ENCODE data around the gene PLCB4. TPM values are rescaled to one million over a fixed set of nuclear protein-coding genes. Genes with fewer than 3 reads are reported as not detected.

Gene PLCB4
- total RNA-seq, 1 experiment from 2014 or later, result 12.6 TPM

DNA sequence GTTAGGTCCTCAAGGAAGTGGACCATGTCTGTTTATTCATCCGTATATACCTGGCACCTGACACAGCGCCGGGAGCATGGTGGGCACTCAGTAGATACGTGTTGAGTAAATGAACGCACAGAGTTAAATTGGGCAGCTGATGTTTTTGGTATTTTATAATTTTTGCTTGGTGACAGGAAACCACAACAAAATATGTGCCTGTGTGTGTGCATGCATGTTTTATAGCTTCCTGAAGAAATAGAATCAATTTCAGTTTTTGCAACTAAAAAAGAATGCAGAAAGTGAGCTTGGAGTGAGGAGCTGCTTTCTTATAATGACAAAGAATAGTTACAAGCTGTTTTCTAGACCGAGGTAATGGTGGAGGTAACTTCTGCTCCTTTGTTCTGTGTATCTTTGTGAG lies 91.4 kb downstream of the PLCB4 start:
- Mint-ChIP-seq H3K27me3 (ENCODE audit: low read depth) (no peaks in the 10 kb centered on the region), H3K36me3 (no peaks in the 10 kb centered on the region), H3K9me3 (peaks cover 3% of the 10 kb centered on the region; the same call in 1 of the 2 replicates), H3K4me1 (peaks cover 26% of the 10 kb centered on the region), H3K4me3 (no peak overlapping the region), H3K27ac (0 out of 2 replicates have a peak overlapping the region, but pooled peaks have one; percentile 34)
- TF ChIP-seq ZNF317 (CRISPR knock-in tag; IDR thresholded peaks at IDR 0.05; ENCODE audit: borderline replicate concordance, low read depth) (no peak), FOXK1 (CRISPR knock-in tag; IDR thresholded peaks at IDR 0.05) (no peak), ZNF671 (CRISPR knock-in tag; IDR thresholded peaks at IDR 0.05) (no peak), OVOL2 (CRISPR knock-in tag; IDR thresholded peaks at IDR 0.05; ENCODE audit: borderline replicate concordance) (no peak)
- TF ChIP-seq, protein P1, sequence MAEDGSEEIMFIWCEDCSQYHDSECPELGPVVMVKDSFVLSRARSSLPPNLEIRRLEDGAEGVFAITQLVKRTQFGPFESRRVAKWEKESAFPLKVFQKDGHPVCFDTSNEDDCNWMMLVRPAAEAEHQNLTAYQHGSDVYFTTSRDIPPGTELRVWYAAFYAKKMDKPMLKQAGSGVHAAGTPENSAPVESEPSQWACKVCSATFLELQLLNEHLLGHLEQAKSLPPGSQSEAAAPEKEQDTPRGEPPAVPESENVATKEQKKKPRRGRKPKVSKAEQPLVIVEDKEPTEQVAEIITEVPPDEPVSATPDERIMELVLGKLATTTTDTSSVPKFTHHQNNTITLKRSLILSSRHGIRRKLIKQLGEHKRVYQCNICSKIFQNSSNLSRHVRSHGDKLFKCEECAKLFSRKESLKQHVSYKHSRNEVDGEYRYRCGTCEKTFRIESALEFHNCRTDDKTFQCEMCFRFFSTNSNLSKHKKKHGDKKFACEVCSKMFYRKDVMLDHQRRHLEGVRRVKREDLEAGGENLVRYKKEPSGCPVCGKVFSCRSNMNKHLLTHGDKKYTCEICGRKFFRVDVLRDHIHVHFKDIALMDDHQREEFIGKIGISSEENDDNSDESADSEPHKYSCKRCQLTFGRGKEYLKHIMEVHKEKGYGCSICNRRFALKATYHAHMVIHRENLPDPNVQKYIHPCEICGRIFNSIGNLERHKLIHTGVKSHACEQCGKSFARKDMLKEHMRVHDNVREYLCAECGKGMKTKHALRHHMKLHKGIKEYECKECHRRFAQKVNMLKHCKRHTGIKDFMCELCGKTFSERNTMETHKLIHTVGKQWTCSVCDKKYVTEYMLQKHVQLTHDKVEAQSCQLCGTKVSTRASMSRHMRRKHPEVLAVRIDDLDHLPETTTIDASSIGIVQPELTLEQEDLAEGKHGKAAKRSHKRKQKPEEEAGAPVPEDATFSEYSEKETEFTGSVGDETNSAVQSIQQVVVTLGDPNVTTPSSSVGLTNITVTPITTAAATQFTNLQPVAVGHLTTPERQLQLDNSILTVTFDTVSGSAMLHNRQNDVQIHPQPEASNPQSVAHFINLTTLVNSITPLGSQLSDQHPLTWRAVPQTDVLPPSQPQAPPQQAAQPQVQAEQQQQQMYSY (CRISPR knock-in tag; IDR thresholded peaks at IDR 0.05), result no peak
- TF ChIP-seq, protein P2, sequence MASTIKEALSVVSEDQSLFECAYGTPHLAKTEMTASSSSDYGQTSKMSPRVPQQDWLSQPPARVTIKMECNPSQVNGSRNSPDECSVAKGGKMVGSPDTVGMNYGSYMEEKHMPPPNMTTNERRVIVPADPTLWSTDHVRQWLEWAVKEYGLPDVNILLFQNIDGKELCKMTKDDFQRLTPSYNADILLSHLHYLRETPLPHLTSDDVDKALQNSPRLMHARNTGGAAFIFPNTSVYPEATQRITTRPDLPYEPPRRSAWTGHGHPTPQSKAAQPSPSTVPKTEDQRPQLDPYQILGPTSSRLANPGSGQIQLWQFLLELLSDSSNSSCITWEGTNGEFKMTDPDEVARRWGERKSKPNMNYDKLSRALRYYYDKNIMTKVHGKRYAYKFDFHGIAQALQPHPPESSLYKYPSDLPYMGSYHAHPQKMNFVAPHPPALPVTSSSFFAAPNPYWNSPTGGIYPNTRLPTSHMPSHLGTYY (CRISPR knock-in tag; IDR thresholded peaks at IDR 0.05), result no peak
- TF ChIP-seq, protein P3, sequence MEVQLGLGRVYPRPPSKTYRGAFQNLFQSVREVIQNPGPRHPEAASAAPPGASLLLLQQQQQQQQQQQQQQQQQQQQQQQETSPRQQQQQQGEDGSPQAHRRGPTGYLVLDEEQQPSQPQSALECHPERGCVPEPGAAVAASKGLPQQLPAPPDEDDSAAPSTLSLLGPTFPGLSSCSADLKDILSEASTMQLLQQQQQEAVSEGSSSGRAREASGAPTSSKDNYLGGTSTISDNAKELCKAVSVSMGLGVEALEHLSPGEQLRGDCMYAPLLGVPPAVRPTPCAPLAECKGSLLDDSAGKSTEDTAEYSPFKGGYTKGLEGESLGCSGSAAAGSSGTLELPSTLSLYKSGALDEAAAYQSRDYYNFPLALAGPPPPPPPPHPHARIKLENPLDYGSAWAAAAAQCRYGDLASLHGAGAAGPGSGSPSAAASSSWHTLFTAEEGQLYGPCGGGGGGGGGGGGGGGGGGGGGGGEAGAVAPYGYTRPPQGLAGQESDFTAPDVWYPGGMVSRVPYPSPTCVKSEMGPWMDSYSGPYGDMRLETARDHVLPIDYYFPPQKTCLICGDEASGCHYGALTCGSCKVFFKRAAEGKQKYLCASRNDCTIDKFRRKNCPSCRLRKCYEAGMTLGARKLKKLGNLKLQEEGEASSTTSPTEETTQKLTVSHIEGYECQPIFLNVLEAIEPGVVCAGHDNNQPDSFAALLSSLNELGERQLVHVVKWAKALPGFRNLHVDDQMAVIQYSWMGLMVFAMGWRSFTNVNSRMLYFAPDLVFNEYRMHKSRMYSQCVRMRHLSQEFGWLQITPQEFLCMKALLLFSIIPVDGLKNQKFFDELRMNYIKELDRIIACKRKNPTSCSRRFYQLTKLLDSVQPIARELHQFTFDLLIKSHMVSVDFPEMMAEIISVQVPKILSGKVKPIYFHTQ (CRISPR knock-in tag; IDR thresholded peaks at IDR 0.05), result no peak
- TF ChIP-seq, protein P4, sequence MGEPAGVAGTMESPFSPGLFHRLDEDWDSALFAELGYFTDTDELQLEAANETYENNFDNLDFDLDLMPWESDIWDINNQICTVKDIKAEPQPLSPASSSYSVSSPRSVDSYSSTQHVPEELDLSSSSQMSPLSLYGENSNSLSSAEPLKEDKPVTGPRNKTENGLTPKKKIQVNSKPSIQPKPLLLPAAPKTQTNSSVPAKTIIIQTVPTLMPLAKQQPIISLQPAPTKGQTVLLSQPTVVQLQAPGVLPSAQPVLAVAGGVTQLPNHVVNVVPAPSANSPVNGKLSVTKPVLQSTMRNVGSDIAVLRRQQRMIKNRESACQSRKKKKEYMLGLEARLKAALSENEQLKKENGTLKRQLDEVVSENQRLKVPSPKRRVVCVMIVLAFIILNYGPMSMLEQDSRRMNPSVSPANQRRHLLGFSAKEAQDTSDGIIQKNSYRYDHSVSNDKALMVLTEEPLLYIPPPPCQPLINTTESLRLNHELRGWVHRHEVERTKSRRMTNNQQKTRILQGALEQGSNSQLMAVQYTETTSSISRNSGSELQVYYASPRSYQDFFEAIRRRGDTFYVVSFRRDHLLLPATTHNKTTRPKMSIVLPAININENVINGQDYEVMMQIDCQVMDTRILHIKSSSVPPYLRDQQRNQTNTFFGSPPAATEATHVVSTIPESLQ (CRISPR knock-in tag; IDR thresholded peaks at IDR 0.05), result no peak
- ATAC-seq (peak; percentile 34; the same call in 1 of the 2 replicates), DNase-seq (ENCODE audit: low spot score) (no peak)
- POLR2A ChIA-PET, result no interaction called here
- CTCF ChIA-PET, result interaction anchor here (1.6 kb wide), 1 partner anchor 248 kb away, joined by 3 read pairs; no protein-coding TSS in a partner anchor

DNA sequence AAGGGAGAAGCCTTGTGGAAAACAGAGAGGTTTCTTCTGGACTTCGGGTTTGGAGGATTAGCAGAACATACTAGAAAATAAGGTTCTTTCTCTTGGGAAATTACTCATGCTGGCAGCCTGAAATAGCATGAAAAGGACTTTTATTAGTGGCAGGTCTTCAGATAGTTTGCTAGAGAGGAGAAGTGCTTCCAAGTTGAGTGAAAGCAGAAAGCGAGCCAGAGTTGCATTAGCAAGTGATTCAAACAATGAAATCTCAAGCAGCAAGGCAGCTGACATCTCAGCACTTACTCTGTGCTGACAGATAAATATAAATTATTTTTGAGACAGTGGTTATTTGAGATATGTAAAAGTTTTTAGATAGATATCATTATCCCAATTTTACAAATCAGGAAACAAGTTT lies 91.9 kb downstream of the PLCB4 start:
- H3K36me3 Mint-ChIP-seq, result no peaks in the 10 kb centered on the region
- peak; percentile 36; the same call in 1 of the 2 replicates for ATAC-seq
- ChIA-PET POLR2A (no interaction called here), CTCF (interaction anchor here (1.6 kb wide), 1 partner anchor 247 kb away, joined by 3 read pairs; no protein-coding TSS in a partner anchor)
- no peaks in the 10 kb centered on the region for H3K27me3 Mint-ChIP-seq (ENCODE audit: low read depth)
- no peak for DNase-seq (ENCODE audit: low spot score)
- no peaks in the 10 kb centered on the region; the same call in 1 of the 2 replicates for H3K9me3 Mint-ChIP-seq
- H3K4me3 Mint-ChIP-seq, result no peak overlapping the region
- 0 out of 2 replicates have a peak overlapping the region, but pooled peaks have one; percentile 16 for H3K27ac Mint-ChIP-seq
- peaks cover 26% of the 10 kb centered on the region for H3K4me1 Mint-ChIP-seq
- TF ChIP-seq HMGA2 (CRISPR knock-in tag; IDR thresholded peaks at IDR 0.05), result no peak
- TF ChIP-seq, protein P5, sequence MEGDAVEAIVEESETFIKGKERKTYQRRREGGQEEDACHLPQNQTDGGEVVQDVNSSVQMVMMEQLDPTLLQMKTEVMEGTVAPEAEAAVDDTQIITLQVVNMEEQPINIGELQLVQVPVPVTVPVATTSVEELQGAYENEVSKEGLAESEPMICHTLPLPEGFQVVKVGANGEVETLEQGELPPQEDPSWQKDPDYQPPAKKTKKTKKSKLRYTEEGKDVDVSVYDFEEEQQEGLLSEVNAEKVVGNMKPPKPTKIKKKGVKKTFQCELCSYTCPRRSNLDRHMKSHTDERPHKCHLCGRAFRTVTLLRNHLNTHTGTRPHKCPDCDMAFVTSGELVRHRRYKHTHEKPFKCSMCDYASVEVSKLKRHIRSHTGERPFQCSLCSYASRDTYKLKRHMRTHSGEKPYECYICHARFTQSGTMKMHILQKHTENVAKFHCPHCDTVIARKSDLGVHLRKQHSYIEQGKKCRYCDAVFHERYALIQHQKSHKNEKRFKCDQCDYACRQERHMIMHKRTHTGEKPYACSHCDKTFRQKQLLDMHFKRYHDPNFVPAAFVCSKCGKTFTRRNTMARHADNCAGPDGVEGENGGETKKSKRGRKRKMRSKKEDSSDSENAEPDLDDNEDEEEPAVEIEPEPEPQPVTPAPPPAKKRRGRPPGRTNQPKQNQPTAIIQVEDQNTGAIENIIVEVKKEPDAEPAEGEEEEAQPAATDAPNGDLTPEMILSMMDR (IDR thresholded peaks at IDR 0.05), result no peak
- TF ChIP-seq TP53 (CRISPR knock-in tag; IDR thresholded peaks at IDR 0.05), result no peak
- TF ChIP-seq TCF7 (CRISPR knock-in tag; IDR thresholded peaks at IDR 0.05; ENCODE audit: low read depth), result no peak
- TF ChIP-seq, protein P2 (CRISPR knock-in tag; IDR thresholded peaks at IDR 0.05), result no peak
- TF ChIP-seq FOXK1 (CRISPR knock-in tag; IDR thresholded peaks at IDR 0.05), result no peak
- TF ChIP-seq, protein P6, sequence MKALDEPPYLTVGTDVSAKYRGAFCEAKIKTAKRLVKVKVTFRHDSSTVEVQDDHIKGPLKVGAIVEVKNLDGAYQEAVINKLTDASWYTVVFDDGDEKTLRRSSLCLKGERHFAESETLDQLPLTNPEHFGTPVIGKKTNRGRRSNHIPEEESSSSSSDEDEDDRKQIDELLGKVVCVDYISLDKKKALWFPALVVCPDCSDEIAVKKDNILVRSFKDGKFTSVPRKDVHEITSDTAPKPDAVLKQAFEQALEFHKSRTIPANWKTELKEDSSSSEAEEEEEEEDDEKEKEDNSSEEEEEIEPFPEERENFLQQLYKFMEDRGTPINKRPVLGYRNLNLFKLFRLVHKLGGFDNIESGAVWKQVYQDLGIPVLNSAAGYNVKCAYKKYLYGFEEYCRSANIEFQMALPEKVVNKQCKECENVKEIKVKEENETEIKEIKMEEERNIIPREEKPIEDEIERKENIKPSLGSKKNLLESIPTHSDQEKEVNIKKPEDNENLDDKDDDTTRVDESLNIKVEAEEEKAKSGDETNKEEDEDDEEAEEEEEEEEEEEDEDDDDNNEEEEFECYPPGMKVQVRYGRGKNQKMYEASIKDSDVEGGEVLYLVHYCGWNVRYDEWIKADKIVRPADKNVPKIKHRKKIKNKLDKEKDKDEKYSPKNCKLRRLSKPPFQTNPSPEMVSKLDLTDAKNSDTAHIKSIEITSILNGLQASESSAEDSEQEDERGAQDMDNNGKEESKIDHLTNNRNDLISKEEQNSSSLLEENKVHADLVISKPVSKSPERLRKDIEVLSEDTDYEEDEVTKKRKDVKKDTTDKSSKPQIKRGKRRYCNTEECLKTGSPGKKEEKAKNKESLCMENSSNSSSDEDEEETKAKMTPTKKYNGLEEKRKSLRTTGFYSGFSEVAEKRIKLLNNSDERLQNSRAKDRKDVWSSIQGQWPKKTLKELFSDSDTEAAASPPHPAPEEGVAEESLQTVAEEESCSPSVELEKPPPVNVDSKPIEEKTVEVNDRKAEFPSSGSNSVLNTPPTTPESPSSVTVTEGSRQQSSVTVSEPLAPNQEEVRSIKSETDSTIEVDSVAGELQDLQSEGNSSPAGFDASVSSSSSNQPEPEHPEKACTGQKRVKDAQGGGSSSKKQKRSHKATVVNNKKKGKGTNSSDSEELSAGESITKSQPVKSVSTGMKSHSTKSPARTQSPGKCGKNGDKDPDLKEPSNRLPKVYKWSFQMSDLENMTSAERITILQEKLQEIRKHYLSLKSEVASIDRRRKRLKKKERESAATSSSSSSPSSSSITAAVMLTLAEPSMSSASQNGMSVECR (CRISPR knock-in tag; IDR thresholded peaks at IDR 0.05; ENCODE audit: borderline replicate concordance), result no peak
- TF ChIP-seq, protein P7, sequence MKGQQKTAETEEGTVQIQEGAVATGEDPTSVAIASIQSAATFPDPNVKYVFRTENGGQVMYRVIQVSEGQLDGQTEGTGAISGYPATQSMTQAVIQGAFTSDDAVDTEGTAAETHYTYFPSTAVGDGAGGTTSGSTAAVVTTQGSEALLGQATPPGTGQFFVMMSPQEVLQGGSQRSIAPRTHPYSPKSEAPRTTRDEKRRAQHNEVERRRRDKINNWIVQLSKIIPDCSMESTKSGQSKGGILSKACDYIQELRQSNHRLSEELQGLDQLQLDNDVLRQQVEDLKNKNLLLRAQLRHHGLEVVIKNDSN (CRISPR knock-in tag; IDR thresholded peaks at IDR 0.05), result no peak
- no peak for TF ChIP-seq OVOL2 (CRISPR knock-in tag; IDR thresholded peaks at IDR 0.05; ENCODE audit: borderline replicate concordance)
- no peak for TF ChIP-seq FOXJ3 (CRISPR knock-in tag; IDR thresholded peaks at IDR 0.05; ENCODE audit: borderline replicate concordance)

All from WTC11 (cell line).